PFSK-1 (cell line): ENCODE measurements around the gene NECTIN4.

Source experiments
- FOXP2 ChIP-seq: optimal IDR thresholded peaks from 2 replicates; pipeline ENCODE3; 2011; ENCODE audit warnings: borderline replicate concordance, control low read depth, inconsistent platforms; ENCODE audit not compliant: insufficient read depth; ENCODE audit errors: extremely low read length, extremely low read depth
- POLR2AphosphoS5 ChIP-seq: IDR thresholded peaks from 2 replicates; pipeline ENCODE4 v1.6.1; 2012; ENCODE audit warnings: low read depth, mild to moderate bottlenecking, control low read depth, low read length, moderate library complexity
- SIN3A ChIP-seq: IDR thresholded peaks from 2 replicates; pipeline ENCODE4 v1.6.1; 2012; ENCODE audit warnings: mild to moderate bottlenecking, low read length, moderate library complexity, borderline replicate concordance; ENCODE audit not compliant: insufficient read depth
- TAF1 ChIP-seq: IDR thresholded peaks from 2 replicates; pipeline ENCODE4 v1.6.1; 2012; ENCODE audit warnings: low read length, control low read depth, borderline replicate concordance; ENCODE audit not compliant: insufficient read depth
- TF ChIP-seq, protein P1 (sequence below), 2 experiments: IDR thresholded peaks; 2 replicates each; pipeline versions ENCODE4 v1.6.1 to v1.8.0; 2011 to 2012; ENCODE audit warnings: low read depth in 2 of 2, low read length in 2 of 2, control low read depth in 1 of 2, inconsistent platforms in 1 of 2, mild to moderate bottlenecking in 1 of 2, moderate library complexity in 1 of 2; ENCODE audit not compliant: insufficient read depth in 1 of 2

The NECTIN4 gene

DNA sequence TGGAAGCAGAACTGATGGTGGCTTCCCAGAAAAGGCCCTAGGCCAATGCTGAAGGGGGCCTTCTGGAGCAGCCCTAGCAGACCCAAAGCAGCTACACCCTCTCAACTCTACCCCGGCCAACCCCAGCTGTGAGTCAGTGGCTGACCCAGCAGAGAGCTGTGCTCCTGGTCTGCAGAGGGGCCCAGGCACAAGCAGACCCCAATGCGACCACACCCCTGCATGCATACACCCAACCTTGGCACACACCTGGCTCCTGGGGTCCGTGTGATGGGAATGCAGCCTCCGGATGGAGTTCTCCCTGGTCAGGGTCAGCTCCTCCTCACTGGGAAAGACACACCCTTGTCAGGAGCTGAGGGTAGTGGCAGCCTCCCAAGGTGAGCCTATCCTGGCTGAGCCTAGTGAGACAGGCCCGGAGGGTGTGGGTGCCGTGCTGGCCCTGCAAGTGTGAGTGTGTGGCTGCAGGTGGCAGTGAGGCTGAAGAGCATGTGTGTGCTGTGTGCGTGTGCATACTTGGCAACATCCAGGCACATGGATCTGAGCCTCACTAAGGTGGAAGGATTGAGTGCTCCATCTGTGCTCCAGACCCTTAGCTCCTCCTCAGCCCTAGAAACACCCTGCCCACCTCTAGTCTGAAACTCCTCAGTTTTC is 15.8 kb downstream of the NECTIN4 start:
- no peak for TF ChIP-seq TAF1
- TF ChIP-seq POLR2AphosphoS5: no peak
- TF ChIP-seq, protein P1, sequence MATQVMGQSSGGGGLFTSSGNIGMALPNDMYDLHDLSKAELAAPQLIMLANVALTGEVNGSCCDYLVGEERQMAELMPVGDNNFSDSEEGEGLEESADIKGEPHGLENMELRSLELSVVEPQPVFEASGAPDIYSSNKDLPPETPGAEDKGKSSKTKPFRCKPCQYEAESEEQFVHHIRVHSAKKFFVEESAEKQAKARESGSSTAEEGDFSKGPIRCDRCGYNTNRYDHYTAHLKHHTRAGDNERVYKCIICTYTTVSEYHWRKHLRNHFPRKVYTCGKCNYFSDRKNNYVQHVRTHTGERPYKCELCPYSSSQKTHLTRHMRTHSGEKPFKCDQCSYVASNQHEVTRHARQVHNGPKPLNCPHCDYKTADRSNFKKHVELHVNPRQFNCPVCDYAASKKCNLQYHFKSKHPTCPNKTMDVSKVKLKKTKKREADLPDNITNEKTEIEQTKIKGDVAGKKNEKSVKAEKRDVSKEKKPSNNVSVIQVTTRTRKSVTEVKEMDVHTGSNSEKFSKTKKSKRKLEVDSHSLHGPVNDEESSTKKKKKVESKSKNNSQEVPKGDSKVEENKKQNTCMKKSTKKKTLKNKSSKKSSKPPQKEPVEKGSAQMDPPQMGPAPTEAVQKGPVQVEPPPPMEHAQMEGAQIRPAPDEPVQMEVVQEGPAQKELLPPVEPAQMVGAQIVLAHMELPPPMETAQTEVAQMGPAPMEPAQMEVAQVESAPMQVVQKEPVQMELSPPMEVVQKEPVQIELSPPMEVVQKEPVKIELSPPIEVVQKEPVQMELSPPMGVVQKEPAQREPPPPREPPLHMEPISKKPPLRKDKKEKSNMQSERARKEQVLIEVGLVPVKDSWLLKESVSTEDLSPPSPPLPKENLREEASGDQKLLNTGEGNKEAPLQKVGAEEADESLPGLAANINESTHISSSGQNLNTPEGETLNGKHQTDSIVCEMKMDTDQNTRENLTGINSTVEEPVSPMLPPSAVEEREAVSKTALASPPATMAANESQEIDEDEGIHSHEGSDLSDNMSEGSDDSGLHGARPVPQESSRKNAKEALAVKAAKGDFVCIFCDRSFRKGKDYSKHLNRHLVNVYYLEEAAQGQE (IDR thresholded peaks at IDR 0.05; ENCODE audit: insufficient read depth in 1 of 2, low read depth in 2 of 2, low read length in 2 of 2): no peak
- TF ChIP-seq SIN3A: no peak
- TF ChIP-seq FOXP2: no peak

DNA sequence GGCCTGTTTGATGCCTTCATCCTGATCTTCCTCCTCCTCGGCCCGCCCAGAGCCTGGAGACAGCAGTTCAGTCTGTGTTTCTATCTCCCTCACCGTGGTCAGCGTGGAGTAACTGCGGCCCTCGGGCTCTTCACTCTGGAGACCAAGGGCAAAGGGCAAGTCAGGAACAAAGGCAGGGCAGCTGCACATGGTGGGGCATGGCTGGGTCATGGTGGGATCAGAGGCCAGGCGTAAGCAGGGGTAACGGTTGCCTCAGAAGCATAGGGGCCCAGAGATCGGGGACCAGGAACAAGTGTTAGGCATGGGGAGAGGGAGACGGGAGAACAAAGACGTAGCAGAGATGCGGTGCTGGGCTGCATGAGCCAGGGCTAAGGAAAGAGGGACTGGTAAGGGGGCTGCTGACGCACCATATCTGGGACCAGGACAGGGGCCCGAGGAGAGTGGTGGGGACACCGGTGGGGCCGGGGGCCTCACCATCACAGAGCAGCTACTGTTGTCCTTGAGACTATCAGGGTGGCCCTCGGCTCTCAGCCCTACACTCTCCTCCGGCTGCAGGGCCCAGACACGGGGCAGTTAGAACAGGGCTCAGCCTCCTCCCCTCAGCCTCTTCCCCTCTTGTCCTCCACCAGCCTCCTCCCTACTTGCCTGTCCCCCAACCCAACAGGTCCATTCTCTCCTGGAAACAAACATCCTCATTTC is 16.5 kb downstream of the NECTIN4 start:
- TF ChIP-seq SIN3A (no peak), POLR2AphosphoS5 (no peak)
- TF ChIP-seq, protein P1 (IDR thresholded peaks at IDR 0.05; ENCODE audit: insufficient read depth in 1 of 2, low read depth in 2 of 2, low read length in 2 of 2): no peak

DNA sequence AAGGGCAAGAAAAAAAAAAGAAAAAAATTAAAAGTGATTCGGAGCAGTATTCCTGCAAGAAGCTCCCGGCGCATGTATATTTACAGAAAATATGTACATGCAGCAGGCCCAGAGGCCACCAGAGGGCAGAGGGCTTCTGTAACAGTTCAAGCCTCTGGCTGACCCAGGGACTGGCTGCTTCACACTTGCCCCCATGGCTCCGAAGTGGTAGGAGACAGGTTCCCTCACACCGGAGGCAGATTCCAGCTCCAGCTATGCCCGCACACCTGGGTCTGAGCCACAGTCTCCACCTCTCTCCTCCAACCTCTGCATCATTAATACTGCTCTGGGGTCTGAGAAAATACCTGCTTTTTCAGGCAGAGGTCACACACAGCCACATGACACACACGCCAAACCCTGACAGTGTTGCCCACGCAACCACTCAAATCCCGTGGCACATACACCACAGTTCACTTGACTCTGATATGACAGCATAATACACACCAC is 17.4 kb downstream of the NECTIN4 start:
- TF ChIP-seq SIN3A: no peak
- no peak for TF ChIP-seq POLR2AphosphoS5
- TF ChIP-seq, protein P1 (IDR thresholded peaks at IDR 0.05; ENCODE audit: insufficient read depth in 1 of 2, low read depth in 2 of 2, low read length in 2 of 2): no peak
- no peak for TF ChIP-seq TAF1
- no peak for TF ChIP-seq FOXP2

DNA sequence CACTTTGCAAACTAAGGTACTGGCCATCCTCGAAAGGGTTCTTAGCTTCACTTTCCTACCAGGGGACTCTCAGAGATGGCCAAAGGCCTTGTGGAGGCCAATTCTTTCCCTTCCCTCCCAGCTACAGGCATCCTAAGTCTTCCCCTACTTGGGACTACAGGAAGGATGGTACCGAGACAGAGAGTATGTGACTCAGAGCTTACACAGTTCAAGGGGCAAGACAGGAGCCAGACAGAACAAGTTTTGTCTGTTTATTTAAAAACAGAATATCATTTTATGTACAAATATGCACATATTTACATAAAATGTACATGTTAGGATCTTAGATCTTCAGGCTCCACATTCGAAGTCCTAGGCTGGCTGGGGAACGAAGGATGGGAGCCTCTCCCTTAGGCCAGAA is 18.6 kb downstream of the NECTIN4 start:
- TF ChIP-seq FOXP2 (no peak), POLR2AphosphoS5 (no peak), SIN3A (no peak), TAF1 (no peak)
- TF ChIP-seq, protein P1 (IDR thresholded peaks at IDR 0.05; ENCODE audit: insufficient read depth in 1 of 2, low read depth in 2 of 2, low read length in 2 of 2): no peak
